A172 (cell line): ENCODE data around the gene HOXA3. TPM values are rescaled to one million over a fixed set of nuclear protein-coding genes. Genes with fewer than 3 reads are reported as not detected.

ENCODE experiments used
- DNase-seq: peaks from one replicate; pipeline ENCODE4 v3.0.0-alpha.2; 2015; ENCODE audit warnings: low spot score
- total RNA-seq: library from RNA; depleted of rRNA; stranded (reverse); fragments of >200 nt; shearing (Covaris generic); gene quantifications from 2 replicates; pipeline ENCODE4 v1.2.3, GENCODE V29; 2014

The HOXA3 gene
- total RNA-seq, 1 experiment from 2014 or later: 0.41 TPM

DNA sequence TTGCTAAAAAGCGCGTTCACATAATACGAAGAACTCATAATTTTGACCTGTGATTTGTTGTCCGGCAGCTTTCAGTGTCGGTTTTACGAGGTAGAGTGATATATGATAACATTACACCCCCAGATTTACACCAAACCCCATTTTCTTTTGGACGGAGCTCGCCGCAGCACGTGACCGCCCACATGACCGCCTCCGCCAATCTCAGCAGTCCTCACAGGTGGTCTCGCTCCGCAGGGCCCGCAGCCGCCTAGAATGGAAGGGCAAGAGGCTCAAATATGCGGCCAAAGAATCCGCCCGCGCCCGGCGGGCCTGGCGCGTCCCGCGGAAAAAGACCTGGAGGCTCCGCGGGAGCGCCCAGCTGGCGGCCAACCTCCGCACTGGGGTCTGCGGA, 4.1 kb upstream of the HOXA3 start, which contains the start of gene HOXA7:
HOXA7 (minus strand) TSS at position 168 of the 391 bp plus-strand sequence; CDS start at position 38, 130 bp downstream.
- DNase-seq: no peak

DNA sequence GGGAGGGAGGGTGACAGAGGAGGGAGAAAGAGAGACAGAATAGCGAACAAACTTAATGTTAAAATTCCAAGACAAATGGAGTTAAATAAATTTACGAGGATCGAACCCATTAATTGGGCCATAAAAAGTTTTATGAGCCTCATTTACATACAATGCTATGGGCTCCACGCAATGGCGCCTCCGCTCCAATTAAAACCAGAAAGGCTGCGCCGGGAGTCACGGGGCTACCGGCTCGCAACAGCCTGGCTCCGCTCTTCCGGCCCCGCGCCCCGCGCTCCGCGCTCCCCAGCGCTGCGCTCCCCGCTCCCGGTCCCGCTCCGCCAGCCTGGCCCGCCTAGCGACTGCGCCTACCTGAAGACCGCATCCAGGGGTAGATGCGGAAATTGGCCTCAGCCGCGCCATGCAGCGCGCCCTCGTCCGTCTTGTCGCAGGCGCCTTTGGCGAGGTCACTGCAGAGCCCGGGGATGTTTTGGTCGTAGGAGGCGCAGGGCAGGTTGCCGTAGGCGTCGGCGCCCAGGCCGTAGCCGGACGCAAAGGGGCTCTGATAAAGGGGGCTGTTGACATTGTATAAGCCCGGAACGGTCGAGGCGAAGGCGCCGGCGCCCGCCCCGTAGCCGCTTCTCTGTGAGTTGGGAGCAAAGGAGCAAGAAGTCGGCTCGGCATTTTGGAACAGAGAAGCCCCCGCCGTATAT, 3.6 kb upstream of the HOXA3 start:
- DNase-seq: no peak

- DNase-seq: no peak
Measured at GRCh38 chr7:27154901-27155815, 2.8 kb upstream of the HOXA3 start.

DNA sequence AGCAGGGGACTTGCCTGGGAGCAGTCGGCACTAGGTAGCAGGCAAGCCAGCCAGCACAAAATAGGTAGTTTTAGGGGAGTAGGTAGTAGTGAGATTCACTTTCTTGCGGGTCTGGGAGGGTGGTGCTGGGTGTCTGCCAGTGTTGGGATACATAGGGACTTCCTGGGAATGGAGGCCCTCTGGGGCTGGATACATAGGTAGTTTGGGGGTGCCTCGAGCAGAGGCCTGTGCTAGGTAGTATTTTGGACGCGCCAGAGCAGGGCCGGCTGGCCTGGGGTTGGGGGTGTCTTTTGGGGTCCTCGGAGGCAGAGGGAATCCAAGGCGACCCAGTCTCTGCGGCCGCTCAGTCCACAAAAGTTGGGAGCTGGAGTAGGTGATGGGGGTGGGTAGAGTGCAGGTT, 2.0 kb upstream of the HOXA3 start:
- DNase-seq: no peak

DNA sequence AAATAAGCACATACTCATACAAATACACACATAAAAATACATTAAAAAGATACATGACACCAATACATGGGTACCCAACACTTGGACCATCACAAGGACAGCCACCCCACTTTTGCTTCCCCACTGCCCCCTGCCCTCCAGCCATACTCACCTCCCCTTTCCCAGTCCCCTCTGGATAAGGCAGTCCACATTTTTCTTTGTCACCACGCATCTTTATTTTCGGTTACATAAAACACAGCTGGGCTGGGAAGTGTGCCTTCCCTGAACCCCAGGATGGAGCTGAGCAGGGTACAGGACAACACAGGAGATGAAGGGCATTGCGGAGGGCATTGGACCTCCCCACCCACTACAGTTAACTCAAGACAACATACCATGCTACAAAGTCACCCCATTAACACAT, 1.1 kb upstream of the HOXA3 start:
- DNase-seq: no peak

DNA sequence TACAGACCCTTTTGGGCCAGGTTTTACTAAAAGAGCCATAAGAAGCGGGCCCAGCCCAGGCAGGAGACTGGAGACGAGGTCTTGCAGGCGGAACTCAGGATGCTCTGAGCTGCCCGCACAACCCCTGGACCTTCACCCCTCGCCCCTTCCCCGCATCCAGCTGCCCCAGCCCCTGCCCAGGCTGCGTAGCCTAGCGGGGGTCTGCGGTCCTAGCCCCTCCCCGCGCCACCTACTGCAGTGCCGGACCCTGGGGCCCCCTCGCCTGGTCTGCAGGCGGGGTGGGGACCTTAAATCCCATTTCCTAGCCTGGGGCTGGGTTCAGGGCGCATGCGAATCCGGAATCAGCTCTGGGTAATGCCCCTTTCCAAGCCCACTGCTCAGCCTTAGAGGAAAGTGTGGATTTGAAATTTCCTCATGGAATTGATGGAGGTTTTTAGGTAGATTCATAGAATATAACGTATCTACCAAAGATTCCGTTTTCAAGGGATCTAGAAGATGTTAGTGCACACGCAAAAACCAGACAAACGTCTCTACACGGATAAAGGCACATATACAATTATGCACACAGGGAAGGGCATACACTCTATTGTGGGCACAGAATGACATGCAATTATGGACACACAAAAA, 546 bp upstream of the HOXA3 start:
- DNase-seq: no peak

DNA sequence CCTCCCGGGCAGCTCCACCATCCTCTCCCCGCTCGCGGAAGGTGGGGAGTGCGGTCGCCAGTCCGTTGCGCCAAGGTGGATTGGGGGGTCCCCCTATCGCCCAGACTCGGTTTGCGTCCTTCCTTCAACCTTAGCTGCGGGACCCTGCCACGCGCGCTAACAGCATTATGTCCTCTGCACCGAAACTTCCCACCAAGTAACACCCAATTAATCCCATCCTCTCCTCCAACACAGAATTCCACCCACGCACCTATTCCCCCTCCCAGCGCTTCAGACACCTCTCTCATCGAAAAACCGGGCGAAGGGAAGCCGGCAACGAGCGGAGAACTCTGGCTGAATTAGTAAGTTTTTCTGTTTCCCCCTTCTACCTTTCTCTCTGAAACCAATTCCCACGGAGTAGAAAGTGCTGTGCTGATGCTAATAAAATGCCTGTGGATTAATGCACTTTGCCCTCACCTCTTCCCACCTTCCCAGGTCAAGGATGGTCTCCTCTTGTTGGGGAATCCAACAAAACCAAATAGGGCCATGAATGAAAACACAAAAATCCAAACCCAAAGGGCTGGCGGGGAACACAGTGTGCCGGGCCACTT, 947 bp downstream of the HOXA3 start:
- no peak for DNase-seq

DNA sequence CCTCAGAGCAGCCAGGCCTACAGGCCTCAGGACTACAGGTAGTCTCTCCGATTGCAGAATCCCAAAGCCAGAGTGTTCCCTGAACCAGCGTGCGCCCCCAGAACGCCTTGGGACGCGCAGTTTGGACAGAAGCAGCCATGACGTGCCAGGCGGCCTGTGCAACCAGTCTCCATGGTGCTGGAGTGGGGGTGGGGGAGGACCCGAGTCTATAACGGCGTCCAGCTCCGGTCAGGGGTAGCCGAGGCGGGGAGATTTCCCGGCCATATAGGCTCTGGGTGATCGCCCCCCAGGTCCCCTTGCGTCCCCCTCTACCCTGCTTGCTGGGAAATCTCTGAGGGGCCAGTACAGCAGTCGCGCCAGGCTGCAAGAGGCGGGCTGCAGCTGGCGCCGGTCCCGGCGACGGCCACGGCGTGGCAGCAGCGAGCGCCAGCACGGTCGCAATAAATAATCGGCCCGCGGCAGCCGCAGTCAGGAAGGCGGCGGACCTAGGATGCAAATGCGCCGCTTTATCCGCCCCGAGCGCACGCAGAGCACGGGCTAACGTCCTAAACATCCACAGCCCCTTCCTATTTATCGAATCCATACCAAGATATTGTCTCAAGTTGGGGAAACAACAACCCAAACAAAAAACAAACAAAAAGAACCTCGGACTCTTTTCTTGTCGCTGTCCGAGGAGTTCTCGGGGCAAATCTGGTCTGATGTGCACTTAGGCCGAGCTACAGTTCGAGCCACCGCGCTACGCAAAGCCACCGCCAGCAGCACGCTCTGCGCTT, 1.6 kb downstream of the HOXA3 start:
- peak; percentile 48 for DNase-seq

GRCh38 chr7:27149842-27150567, 2.4 kb downstream of the HOXA3 start:
- no peak for DNase-seq

GRCh38 chr7:27148756-27149641, 3.4 kb downstream of the HOXA3 start:
- no peak for DNase-seq

- DNase-seq: no peak
Measured at GRCh38 chr7:27148031-27148755, 4.2 kb downstream of the HOXA3 start.

GRCh38 chr7:27147199-27148030, 5.0 kb downstream of the HOXA3 start, which contains the start of gene HOXA6:
HOXA6 (minus strand) TSS chr7:27147774; CDS start chr7:27147749, 25 bp downstream.
- DNase-seq: no peak

- no peak for DNase-seq
Measured at GRCh38 chr7:27146491-27147198, 5.7 kb downstream of the HOXA3 start.

GRCh38 chr7:27145914-27146412, 6.4 kb downstream of the HOXA3 start:
- no peak for DNase-seq

DNA sequence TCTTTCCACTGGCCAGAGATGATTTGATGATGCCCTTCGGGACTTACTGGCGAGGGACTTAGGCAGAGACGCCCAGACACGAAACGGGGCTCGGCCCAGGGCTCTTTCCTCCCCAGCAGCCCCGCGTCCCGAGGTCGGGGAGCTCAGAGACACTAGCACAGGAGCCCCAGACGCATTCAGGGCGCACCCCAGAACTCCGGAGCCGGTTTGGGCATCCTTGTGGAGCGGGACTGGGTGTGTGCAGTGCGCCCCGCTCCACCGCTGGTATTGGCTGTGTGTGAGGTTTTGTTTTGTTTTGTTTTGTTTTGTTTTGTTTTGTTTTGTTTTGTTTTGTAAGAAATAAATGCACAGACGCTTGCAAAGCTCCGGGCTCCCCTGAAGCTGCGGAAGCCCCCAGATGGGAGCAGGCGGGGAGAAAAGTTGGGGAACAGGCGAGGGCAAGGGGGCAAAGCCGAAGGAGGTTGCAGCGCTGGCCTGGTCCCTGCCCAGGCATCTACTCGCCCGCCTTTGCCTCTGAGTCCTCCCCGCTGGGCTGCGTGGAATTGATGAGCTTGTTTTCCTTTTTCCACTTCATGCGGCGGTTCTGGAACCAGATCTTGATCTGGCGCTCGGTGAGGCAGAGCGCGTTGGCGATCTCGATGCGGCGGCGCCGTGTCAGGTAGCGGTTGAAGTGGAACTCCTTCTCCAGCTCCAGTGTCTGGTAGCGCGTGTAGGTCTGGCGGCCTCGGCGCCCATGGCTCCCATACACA, 7.0 kb downstream of the HOXA3 start:
- no peak for DNase-seq

- DNase-seq: no peak
Measured at GRCh38 chr7:27144781-27145164, 7.6 kb downstream of the HOXA3 start.
